Inferior parietal cortex (tissue), 1 donor: ENCODE measurements around the gene CLC.
"Not testable (repeated sequence)": the region's sequence is repeated elsewhere in the genome, so short reads cannot be mapped to it uniquely, and the experiment has no call there.

Experiments
- DNase-seq: peaks from one replicate; pipeline ENCODE4 v3.0.0-alpha.2; 2016; ENCODE audit errors: extremely low spot score

Gene CLC

DNA sequence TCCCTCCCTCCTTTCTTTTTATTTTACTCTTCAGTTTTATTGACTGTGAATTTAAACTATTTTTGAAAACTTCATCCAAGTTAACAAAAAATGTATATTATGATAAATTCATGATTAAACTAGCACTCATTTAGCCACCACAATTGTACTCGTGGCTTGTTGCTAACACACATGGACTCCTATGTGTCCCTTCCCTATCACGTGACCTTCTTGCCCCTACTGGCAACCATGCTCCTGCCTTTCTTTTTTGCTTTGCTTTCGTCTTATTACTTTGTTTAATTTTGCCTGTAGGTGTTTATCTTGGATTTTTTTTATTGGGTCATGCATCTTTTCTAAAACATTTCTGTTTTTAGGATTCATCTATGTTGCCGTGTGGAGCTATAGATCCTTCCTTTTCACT is 8.2 kb downstream of the CLC start:
- DNase-seq = no peak

- no peak for DNase-seq
Measured at GRCh38 chr19:39728040-39728439, 9.8 kb downstream of the CLC start.

DNA sequence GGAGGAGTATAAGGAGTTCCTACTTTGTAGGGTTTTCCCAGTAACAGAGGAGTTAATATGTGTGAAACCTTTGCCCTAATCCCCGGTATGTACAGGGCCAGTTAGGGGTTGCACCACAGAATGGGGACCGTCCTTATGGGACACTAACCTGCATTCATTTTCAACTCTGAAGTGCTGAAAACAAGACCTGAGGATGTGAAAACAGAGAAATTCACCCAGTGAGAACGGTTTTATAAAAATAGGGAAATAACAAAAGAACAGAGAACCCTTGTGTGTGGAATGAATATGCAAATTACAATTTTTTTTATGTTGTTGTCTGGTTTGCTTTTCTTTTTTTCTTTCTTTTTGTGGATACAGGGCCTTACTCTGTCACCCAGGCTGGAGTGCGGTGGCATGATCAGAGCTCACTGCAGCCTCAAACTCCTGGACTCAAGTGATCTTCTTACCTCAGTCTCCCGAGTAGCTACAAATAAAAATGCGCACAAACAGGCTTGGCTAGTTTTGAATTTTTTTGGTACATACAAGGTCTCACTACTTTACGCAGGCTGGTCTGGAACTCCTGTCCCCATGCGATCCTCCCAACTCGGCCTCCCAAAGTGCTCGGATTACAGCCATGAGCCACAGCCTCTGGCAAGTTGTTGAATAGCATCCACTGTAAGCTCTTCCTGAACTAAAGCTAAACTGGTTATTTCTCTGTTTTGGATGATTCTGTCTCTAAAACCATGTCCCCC is 10.6 kb downstream of the CLC start:
- no peak for DNase-seq

- DNase-seq = no peak
Measured at GRCh38 chr19:39725995-39726394, 11.8 kb downstream of the CLC start.

- not testable (repeated sequence) for DNase-seq
Measured at GRCh38 chr19:39720144-39720543, 17.7 kb downstream of the CLC start.

DNA sequence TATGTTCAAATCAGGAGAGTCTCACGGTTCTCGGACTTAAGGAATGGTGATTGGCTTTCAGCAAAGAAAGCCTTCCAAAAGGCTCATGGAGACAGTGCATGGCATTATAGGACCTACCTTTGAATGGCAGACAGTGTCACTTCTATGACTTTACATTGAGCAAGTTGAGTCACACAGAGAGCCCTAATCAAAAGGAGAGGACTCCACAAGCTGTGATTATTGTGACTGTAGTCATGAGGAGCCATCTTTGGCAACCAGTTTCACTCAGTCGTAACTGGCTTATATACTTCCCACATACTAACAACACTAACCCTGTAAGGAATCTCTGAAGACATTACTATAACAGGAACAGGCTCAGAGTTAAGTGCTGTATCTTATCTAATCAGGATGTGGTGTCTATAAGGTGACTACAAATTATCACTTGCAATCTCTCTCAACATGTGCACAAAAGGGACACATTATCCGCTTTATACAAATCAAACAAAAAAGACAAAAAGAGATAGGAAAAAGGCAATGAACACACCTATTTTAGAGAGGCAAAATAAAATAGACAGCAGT is 27.4 kb downstream of the CLC start:
- DNase-seq = no peak

DNA sequence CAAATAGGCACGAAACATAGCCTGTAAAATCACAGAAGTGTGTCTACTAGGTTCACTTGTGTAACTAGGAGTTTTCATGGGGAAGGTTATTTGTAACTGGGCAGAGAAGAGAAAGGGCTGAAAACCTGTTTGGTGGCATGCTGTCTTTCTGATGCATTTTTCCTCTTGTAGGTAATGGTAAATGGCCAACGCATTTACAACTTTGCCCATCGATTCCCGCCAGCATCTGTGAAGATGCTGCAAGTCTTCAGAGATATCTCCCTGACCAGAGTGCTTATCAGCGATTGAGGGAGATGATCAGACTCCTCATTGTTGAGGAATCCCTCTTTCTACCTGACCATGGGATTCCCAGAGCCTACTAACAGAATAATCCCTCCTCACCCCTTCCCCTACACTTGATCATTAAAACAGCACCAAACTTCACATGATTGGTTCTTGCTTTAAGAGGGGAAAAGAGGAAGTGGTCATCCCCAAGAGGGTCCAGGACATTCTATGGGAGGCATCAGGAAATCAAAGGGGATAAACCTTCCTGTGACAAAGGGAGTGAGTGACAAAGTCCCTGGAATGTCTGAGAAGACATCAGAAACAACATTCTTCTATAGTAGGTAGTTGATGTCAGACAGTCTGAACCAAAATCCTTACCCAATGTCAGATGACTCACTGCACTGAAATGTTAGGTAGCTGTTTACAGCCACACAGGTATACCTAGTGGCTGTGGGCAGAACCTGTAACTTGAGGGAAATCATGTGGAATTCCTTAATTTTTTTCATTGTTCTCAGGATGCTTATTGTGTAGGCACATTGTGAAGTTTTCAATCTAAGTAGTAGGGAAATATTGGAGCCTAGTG is 28.6 kb downstream of the CLC start:
- DNase-seq = no peak

GRCh38 chr19:39708594-39708993 is 29.2 kb downstream of the CLC start:
- no peak for DNase-seq

- no peak for DNase-seq
Measured at GRCh38 chr19:39705578-39706188, 32.1 kb downstream of the CLC start.

DNA sequence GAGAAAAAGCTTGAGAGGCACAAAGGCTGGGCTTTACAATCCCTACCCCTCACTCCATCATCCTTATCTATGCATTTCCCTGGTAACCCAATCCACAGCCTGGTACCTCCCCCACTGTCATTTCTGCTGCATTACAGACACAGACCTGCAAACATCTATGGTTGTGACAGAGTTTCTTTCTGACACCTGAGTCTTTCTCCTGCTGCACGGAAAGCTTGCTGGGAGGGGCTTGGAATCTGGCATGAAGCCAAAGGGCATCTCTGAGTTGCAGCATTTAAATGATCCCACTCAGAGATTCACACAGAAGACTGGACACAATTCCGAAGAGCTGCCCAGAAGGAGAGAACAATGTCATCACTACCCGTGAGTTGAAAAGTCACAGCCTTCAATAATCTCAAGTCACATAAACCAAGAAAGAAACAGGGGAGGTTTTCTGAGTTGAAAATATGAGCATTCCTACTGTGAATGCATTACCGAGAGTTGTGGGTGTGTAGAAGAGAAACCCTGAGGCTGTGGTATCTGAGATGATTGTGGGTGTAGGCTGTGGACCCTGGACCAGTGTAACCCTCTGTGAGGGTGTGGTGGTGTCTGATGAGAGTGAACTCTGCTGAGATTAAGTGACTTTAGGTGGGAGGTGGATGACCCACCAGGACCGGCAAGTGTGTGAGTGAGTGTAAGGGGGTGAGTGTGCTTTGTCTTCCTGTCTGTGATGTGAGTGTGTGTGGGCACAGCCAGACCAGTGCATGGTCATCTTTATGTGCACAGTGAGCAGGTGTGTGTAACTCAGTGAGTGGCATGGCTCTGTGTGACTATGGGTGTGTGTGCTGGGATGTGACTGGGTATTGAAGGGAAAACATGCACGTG is 33.4 kb downstream of the CLC start, which contains the start of gene LGALS14:
LGALS14 (plus strand) TSS at position 301 of the 864 bp plus-strand sequence; CDS start at position 349, 48 bp downstream.
- DNase-seq = no peak

GRCh38 chr19:39701291-39701690 is 36.5 kb downstream of the CLC start:
- DNase-seq = no peak

GRCh38 chr19:39698535-39698934 is 39.3 kb downstream of the CLC start:
- DNase-seq = no peak

- DNase-seq = no peak
Measured at GRCh38 chr19:39696387-39696786, 41.4 kb downstream of the CLC start.

DNA sequence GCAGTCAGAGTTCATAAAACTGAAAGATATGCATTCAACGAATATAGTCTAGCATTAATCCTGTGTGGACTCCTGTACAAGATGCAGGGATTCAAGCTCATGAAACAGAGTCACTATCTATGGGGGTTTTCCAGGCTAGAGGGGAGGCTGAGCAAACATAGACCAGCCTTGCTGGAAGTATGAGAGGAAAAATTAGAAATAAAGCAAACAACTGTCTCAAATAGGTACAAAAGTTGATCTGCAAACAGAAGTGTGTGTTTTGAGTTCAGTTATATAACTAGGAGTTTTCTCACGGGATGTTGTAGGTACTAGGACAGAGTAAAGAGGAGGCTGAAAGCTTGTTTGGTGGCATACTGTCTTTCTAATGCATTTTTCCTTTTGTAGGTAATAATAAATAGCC is 42.1 kb downstream of the CLC start:
- DNase-seq = no peak

- no peak for DNase-seq
Measured at GRCh38 chr19:39692822-39693221, 45.0 kb downstream of the CLC start.

DNA sequence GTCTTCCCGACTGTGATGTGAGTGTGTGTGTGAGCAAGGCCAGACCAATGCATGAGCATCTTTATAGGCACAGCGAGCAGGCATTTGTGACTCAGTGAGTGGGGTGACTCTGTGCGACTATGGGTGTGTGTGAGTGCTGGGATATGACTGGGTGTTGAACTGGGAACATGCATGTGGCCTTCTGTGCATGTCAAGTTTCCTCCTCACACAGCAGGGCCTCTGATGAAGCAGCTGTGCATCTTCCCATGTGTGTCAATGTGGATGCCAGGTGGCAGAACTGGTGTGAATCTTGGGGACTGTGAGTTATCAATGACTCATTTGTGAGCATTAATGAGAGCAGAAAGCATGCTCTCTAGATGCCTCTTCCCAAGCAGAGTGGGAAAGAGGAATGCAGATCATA is 45.7 kb downstream of the CLC start:
- no peak for DNase-seq

- DNase-seq = not testable (repeated sequence)
Measured at GRCh38 chr19:39688637-39689036, 49.2 kb downstream of the CLC start.

GRCh38 chr19:39686739-39687138 is 51.1 kb downstream of the CLC start:
- DNase-seq = no peak

DNA sequence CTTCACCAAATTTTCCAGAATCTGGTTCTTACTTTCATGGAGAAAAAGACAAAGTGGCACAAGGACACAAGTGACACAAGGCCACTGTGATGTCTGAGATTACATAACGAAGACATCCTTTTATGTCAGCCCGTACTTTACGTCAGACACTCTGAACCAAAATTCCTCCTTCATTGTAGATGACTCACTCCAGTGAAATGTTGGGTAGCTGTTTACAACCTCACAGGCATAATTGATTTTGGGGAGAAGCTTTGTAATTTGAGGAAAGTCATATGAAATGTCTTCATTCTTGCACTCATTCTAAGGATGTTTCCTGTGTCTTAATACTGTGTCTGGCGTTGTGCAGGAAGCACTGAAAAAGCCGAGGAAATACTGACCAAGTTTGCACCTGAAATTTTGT is 53.6 kb downstream of the CLC start:
- no peak for DNase-seq

- no peak for DNase-seq
Measured at GRCh38 chr19:39681416-39681815, 56.4 kb downstream of the CLC start.
